Activated CD4-positive, alpha-beta T cell treated with anti-CD3 and anti-CD28 coated beads, Interleukin-2, amount 50 U/mL, for 48 hours (primary cell): ENCODE data around the gene RNF148.
"Not testable (repeated sequence)": the region's sequence is repeated elsewhere in the genome, so short reads cannot be mapped to it uniquely, and the experiment has no call there.

Experiments
- DNase-seq, 2 experiments: peaks; one replicate each; pipeline ENCODE4 v3.0.0-alpha.2; 2020

Gene RNF148

DNA sequence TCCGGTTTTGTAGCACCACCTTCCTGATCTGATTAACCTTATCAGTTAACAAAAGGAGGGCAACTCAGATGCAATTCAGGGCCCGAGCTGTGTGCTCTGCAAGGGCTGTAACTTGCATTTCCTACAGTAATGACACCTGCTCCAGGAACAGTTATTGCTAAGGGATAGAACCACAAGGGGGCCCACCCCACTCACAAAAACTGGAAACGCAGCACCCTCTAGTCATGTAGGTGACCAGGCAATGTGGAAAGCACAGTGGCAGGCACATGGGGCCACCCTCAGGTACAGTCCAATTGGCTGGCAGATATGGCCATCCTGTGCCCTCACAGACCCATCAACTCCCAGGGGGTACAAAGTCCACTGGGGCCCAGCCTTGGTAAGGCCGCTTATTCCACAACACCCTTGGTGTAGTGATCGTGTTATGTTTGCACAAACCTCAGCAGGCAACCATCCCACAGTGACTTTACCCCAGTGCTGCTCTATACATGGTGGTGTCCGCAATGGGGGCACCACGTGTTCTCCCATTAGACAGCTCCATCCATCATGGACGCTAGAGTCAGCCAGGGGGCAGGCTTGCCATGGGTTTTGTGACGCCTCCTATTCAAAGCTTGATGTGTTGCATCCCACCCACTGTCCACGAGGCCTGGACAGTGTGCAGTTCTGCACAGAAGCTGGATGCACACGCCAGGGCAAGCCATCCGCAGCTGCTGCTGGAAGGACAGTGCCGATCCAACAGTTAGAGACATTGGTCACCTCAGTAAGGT lies 13.2 kb downstream of the RNF148 start:
- DNase-seq: no peak

DNA sequence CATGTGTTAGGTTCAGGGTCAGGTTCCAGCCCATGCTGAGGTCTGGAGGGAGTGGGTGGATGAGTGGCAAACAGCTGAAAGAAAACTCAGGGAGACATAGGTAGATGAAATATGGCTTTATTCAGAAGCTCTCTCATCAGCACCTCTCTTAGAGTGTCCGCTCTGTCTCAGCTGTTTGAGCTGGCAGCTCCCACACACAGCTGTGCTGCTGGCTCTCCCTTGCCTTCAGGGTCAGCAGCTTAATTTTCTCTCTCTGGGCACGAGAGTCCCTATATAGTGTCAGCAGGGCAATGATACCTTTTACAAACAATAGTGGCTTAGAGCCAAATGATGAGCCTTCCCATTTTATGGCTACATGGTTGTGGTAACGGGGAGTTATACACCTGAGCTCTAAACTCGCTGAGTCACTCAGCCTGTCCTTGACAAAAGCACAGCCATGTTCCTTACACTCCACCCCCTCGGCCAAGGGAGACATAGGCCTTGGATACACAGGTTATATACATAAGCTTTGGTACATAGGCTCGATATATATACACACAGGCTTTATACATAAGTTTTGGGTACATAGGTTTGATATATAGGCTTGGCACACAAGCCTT lies 14.2 kb downstream of the RNF148 start:
- DNase-seq: no peak

DNA sequence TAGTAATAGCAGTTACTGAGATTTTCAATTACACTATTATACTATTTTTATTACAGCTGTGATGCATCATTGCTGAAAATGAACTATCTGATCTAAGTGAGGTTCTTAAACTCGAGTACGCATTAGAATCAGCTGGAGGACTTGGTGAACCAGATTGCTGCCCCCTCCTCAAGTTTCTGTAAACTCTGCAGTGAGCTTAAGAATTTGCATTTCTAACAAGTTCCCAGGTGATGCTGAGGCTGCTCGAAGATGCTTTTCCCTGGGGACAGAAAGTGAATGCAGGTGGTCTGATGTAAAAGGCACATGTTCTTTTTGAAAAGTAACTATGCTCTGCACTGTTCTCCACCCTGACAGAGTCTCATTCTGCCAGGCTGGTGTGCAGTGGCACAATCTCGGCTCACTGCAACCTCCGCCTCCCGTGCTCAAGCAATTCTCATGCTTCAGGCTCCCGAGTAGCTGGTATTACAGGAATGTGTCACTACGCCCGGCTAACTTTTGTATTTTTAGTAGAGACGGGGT lies 16.3 kb downstream of the RNF148 start:
- DNase-seq: no peak

DNA sequence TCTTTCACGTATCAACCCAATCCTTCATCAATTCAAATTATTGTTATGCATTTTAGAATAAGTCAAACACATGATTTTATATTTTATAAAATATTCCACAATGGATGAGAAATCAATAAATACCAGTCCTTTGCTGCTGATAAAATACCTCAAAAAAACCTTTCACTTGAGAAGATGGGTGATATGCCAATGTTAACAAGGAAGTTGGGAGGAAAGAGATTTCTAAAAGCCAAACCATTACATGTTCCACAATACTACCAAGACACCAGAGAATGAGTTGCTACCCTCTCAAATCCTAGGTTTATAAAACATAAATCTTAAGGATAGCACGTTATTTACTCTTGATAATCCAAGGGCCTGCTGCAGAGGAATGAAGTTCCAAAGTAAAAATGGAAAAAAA lies 18.2 kb downstream of the RNF148 start:
- DNase-seq: no peak

DNA sequence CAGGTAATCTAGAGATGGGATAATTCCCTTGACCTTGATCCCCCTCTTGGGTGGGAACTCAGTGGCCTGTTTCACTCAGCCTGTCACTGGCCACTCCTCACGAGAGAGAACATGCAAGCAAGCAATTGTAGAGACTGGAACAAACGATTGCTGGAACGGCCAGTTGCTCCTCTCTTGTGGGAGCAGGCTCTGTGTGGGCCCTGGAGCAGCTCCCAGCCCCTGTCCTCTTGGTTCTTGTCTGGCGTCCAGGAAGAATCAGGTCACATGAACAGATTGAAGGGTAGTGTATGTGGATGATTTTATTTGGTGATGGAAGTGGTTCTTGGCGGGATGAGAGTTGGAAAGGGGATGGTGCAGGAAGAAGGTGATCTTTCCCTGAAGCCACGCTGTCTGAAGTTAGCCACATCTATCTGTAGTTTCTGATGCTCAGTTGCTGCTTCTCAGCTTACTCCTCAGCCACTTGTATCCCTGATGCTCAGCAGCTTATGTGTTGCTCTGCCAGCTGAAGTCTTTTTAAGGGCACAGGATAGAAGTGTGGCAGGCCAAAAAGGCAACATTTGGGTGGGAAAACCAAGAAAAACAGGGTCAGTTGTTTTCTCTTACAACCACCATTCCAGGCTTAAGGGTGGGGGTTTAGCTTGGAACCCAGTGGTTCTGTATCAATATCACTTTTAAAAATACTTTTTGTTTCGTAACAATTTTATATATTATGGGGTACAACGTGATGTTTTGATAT lies 19.7 kb downstream of the RNF148 start:
- DNase-seq: no peak

DNA sequence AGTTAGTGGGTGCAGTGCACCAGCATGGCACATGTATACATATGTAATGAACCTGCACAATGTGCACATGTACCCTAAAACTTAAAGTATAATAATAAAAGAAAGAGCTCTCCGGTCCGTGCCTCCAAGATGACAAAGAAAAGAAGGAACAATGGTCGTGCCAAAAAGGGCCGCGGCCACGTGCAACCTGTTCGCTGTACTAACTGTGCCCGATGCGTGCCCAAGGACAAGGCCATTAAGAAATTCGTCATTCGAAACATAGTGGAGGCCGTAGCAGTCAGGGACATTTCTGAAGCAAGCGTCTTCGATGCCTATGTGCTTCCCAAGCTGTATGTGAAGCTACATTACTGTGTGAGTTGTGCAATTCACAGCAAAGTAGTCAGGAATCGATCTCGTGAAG lies 21.5 kb downstream of the RNF148 start:
- DNase-seq: not testable (repeated sequence)

DNA sequence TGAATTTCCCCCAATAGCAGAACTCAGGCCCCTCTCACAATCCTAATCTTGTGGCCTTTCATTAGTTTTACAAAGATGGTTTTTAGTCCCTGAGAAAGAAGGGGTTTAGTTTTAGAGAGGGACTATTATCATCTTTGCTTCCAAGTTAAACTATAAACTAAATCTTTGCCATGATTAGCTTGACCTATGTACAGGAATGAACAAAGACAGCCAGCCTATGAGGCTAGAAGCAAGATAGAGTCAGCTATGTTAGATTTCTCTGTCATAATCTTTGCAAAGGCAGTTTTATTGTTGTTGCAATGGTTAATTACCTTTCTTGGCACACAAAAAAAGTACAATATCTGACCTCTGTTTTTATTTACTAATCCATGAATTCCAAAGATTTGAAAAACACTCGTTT lies 22.9 kb downstream of the RNF148 start:
- no peak for DNase-seq

DNA sequence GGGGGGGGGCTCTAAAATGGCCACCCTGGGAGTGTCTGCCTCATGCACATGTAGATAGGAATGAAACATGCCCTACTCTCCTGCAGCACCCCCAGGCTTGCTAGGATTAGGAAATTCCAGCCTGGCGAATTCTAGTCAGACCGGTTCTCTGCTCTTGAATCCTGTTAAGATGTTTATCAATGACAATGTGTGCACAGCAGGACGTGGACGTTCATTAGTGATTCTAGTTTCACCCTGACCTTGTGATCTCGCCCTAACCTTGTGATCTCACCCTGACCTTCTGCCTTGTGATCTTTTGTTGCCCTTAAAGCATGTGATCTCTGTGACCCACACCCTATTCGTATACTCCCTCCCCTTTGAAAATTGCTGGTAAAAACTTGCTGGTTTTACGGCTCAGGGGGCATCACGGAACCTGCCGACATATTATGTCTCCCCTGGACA lies 23.4 kb downstream of the RNF148 start:
- not testable (repeated sequence) for DNase-seq

DNA sequence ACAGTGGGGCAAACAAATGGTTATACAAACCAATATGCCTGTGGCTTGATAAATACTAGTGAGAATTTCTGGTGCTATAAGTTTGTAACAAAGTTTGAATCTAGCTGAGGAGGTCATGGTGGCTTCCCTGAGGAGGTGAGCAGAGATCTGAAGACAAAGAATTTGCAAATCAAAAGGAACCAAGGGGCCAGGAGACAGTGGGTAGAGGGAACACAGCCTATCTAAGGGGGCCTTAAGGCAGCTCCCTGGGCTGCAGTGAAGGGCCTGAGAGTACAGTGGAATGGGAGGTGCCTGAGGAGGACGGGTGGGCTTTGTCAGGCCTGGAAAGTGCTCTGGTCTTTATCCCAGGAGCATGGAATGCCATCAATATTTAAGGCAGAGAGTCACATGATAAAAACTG lies 25.6 kb downstream of the RNF148 start:
- DNase-seq: no peak

DNA sequence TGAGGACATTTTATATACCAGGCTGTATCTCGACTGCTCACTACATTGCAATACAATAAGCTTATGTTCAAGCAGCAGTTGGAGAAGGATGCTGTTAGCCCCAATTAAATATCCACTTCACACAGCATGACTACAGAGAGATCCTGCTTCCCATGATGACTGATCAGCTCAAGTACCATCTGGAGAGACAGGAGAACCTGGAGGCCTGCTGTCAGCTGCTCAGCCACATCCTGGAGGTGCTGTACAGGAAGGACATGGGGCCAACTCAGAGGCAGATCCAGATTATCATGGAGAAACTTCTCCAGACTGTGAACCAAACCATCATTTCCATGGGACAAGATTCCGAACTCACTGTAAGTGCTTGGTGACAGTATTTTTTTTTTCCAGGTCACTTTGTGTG lies 26.3 kb downstream of the RNF148 start:
- DNase-seq: no peak

DNA sequence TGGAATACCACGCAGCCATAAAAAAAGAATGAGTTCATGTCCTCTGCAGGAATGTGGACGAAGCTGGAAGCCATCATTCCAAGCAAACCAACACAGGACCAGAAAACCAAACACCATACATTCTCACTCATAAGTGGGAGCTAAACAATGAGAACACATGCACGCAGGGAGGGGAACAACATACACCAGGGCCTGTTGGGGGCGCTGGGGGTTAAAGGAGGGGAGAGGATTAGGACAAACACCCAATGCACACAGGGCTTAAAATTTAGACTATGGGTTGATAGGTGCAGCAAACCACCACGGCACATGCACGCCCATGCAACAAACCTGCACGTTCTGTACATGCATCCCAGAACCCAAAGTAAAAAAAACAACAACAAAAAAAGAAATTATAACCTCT lies 27.1 kb downstream of the RNF148 start:
- DNase-seq: no peak

DNA sequence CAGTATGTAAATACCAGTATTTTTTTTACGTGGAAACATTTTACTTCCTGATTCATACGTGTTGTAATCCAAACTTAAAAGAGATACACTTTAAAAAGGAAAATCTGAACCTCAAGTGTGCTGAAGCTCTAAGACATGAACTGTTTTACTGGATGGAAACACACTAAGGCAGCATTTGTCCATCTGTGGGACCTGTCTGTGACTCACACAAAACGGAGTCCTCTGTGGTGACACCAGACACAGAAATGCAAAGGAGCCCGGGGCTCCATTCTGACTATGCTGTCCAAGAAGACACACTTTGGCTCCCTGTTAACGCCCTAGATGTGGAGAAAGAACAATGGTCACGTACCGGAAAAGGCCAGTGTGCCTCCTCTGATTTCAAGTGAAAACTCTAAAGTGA lies 27.7 kb downstream of the RNF148 start:
- no peak for DNase-seq

DNA sequence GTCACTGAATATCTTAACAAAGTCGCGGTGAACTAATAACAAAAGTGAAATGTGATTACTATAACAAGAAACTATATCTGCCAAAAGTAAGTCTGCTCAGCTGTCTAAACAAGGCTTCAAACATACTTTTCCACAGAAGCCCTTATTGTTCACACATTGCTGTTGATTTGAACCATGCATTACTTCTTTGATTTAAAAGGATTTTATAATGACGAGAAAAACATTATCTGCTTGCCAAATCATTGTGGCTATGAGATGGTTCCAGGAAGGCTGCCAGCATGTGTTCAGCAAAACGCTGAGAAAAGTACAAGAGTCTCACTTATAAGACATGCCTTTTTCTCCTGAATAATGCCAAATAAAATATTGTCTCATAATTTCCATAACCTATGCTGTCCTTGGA lies 28.2 kb downstream of the RNF148 start:
- no peak for DNase-seq

DNA sequence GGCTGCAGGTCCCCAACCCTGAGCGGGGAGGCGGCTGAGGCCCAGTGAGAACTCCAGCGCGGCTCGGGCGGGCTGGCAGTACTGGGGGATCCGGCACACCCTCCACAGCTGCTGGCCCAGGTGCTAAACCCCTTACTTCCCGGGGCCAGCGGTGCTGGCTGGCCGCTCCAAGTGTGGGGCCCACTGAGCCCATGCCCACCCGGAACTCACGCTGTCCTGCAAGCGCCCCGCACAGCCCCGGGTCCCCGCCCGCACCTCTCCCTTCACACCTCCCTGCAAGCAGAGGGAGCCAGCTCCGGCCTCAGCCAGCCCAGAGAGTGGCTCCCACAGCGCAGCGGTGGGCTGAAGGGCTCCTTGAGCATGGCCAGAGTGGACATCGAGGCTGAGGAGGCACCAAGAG lies 28.8 kb downstream of the RNF148 start:
- DNase-seq: no peak

DNA sequence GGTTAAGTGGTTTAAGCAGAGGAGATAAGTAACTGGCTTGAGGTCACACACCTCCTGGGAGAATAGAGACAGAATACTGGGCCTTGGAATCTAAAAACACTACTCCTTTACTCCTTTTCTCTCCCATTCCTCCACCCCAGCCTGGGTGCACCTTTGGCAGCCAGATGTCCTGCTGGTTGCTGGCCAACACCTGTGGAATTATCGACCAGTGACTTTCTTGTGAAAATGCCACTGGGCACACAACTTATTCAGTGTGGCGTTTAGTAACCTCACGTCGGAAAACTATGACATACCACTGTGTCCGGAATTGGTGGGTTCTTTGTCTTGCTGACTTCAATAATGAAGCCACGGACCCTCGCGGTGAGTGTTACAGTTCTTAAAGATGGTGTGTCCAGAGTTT lies 30.2 kb downstream of the RNF148 start:
- DNase-seq: no peak

DNA sequence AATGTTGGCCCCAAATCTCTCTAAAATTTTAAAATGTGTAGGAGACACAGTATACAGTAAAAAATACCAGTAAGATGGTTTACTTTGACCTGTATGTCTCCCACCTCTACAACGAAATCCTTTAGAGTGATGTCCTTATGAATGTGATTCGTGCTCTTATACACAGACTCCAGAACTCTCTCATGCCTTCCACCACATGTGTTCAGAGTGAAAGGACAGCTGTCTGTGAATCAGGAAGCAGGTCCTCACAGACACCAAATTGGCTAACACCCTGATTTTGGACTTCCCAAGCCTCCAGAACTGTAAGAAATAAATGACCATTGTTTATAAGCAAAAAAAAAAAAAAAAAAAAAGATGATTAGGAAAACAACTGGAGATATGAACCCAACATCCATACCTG lies 39.0 kb downstream of the RNF148 start:
- DNase-seq: no peak

DNA sequence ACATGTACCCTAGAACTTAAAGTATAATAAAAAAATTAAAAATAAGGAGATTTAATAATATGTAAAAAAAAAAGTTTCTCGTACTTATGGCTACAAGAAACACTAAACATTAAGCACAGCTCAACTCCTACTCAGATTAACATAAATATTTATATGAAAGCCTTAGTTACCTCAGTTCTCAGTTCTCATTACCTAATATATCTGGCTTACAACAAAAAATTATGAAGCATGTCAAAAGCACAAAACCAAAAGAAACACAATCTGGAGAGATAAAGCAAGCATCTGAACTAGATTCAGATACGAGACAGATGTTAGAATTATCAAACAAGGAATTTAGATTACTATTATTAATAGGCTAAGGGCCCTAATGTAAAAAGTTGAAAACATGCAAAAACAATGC lies 43.9 kb downstream of the RNF148 start:
- no peak for DNase-seq

DNA sequence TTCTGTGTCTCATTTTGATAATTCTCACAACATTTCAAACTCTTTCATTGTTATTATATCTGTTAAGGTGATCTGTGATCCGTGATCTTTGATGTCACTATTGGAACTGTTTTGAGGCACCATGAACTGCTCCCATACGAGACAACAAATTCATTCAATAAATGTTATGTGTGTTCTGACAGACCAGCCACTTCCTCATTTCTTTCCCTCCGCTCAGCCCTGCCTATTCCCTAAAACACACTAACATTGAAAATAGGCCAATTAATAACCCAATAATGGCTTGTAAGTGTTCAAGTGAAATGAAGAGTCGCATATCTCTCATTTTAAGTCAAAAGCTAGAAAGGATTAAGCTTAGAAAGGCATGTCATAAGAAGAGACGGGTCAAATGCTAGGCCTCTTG lies 49.0 kb downstream of the RNF148 start:
- no peak for DNase-seq

DNA sequence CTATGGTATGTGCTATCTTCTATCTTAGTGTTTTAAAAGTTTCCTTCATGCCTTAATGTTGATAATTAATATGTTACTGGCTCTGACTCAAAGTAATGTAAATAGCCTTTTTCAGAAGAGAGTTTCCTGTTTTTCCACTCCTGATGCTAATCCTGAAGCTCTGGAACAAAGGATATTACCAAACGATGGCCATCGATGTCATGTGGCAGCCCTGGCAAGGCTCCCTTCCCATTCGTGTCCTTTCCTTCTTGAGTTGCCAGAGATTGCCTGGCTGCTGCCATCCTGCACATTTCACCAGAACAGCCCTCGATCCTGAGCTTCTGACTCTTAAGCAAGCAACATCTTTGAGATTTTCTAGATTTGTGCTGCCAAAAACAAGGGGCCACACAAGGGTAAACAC lies 49.8 kb downstream of the RNF148 start:
- DNase-seq: no peak
